Stimulated activated CD4-positive, alpha-beta T cell treated with anti-CD3 and anti-CD28 coated beads, Interleukin-1b, Interleukin-23, amount 100 ng/mL, for 1 hour (primary cell): ENCODE data around the gene MAGEA9B.
A peak's percentile ranks its signal among the peaks of the same experiment; 100 is the strongest.
"Not testable (repeated sequence)": the region's sequence is repeated elsewhere in the genome, so short reads cannot be mapped to it uniquely, and the experiment has no call there.

Experiments used
- DNase-seq, 2 donors: peaks; one replicate each; pipeline ENCODE4 v3.0.0-alpha.2; 2020; ENCODE audit warnings: low read depth in 2 of 2

Gene MAGEA9B

DNA sequence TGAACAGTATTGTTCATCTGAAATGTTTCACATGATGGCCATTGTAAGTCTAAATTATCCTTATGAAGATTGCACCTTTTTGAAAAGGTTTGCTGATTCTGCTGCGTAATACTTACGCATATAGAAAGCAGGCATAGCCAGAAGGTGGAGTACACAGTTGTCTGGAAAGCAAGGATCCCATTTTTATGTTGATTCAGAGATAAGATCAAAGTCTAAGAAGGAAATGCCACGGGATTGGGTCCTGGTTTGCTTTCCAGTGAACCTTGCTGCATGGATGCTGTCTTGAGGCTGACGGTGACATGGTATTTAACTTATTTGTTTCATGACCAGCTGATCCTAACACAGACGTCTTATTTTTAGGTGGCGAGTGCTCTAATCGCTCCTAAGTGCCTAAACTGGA, 15.5 kb downstream of the MAGEA9B start:
- DNase-seq = no peak

DNA sequence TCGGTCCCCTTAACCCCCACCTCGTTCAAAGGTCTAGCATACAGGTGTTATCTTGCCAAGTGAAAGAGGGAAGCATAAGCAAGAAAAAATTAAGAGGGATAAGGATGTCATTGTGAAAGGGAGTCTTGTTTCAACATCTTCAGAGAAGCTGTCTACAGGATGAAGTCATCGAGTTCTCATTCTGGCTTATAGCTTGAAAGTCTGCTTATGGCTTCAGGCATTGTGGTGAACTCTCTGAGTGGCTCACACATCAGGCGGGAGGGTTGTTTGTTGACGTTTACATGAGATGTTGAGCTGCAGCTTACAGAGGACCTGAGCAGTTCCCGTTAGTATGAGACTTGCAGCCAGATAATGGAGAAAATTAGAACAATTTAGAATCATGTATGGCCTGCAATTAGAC, 16.6 kb downstream of the MAGEA9B start:
- DNase-seq = no peak

DNA sequence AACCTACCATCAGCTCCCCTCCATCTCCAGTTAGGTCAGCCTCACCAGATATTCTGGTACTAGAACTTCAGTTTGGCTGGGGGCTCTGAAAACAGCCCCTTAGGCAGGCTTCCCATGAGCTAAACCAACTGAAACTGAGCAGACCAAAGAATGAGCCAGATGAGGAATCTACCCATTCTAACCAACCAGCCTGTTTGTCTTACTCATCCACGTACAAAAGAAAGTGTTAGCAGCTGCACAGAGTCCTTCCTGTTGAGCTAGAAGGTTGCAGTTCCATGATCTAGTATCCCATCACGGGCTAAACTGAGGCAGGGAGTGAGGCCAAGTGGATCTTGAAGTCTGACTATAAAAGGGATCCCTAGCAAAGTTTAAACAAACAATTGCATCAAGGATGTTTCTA, 17.5 kb downstream of the MAGEA9B start:
- DNase-seq = no peak

DNA sequence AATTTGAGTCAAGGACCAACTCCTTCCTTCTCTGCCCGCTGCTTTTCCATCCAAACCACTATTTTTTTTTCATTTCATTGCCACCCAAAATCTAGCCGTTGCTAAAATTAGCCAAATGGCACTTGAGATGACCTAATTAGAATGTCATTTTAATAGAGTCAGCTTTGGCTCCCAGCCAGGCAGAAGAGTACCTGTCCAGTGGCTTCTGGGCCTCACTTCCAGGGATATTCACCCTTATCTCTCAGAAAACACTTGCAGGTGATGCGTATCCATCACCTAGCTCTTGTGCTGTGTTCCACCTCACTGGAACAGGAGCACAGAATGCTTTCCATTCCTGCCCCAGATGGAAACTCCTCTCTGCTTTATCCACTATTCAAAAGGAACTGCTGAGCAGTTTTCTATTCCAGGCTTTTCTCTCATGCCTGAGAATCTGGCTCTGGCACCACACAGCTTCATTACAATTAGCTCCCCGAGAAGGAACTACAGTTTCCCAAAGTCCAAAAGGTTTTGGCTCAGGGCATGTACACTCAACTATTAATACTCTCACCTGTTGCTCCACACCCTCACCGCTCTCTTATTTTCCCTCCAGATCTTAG, 18.5 kb downstream of the MAGEA9B start:
- DNase-seq = no peak

DNA sequence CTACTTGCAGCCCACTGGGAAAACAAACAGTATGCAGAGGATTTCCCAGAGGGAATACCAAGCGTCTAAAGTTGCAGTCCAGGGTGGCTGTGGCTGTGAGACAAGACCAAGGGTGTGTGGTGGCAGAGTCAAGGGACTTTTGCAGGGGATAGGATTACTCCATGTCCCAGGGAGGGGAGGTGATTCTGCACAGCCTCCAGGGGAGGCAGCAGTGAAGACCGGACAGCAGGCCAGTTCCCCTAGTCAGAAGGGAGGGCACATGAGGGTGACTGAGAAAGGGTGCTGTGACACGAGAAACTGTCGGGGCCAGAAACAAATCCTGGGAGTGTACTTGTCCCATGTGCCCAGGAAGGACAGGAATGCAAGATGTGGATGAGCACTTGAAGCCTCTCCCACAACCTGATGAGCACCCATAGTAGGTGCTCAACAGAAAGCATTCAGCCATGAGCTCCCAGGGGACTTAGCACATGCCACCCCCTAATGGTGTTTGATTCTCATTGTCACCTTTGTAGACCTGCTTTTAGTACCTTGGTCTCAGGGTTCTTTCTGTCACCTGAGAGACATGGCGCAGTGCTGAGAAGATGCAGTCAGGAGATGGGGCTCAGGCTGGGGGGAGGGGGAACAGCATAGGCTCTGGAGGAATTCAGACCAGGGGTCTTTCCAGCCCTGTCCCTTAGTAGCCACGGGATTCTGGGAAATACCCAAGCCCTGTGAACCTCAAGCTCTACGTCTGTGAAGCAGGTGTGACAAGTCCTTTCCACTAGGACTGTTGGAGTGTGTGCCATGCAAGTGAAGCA, 19.4 kb downstream of the MAGEA9B start:
- DNase-seq = no peak

DNA sequence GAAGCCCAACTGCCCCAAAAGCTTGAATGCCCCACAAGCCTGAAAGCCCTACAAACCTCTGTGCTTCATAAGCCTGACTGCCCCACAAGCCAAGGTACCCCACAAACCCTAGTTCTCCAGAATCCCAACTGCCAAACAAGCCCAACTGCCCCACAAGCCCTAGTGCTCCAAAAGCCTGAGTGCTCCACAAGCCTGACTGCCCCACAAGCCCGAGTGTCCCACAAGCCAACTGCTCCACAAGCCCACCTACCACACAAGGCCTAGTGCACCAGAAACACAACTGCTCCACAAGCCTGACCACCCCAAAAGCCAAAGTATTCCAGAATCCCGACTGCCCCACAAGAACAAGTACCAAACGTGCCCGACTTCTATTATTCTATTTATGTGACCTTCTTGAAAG, 23.9 kb downstream of the MAGEA9B start:
- DNase-seq = no peak

DNA sequence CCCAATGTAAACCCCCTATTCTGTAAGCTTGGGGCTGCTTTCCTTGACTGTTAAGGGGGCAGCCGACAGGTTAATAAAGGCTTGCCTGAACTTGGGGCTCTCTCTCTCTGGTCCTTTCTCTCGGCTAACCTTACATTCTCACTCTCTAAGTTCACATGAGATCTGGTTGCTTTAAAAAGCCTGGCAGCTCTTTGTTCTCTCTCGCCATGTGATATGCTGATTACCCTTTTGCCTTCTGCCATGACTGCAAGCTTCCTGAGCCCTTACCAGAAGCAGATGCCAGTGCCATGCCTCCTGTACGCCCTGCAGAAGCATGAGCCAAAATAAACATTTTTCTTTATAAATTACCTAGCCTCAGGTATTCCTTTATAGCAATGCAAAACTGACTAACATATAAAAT, 32.0 kb downstream of the MAGEA9B start:
- DNase-seq = not testable (repeated sequence)

DNA sequence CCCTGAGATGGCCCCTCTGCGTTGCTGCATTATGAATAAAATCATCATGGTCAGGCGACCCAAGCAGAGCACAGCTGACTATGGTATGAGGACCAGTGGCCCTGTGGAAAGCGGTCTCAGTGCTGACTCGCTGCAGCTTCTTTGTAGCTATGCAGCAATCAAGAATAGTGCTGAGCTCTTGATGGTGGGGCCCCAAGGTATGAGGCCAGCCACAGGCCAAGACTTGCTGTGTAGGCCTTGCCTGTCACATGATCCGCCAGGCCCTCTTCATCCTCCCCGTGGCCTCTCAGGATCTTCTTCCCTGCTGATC, 35.4 kb downstream of the MAGEA9B start:
- not testable (repeated sequence) for DNase-seq

DNA sequence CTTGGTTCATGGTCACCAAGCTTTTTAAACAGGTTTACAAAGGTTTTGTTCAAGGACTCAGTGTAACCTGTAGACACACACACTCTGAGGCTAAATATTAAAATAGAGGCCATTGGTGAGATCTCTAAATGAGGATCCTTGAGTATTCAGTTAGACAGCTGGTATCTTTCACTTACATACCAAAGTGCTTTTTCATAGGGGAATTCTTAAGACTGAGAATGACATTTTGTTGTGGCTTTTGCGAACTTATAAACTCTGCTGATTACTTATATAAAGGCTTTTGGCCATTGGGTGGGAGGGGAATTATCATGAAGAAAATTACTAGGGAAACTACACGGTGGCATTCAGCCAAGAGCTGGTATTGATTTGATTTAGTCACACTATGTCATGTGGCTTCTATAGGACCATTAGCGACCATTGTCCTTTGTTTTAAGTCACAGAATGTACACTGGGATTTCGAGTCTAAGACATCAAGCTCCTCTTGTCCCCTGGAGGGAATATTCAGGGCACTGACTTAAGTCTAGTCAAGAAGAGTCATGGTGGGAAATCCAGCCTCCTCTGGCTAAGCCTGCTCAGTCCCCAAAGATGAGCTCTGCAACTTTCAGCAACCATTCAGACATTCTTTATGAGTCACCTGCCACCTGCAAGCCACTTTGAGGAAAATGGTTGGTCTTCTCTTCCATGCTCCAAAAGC, 35.9 kb downstream of the MAGEA9B start:
- DNase-seq = not testable (repeated sequence)

DNA sequence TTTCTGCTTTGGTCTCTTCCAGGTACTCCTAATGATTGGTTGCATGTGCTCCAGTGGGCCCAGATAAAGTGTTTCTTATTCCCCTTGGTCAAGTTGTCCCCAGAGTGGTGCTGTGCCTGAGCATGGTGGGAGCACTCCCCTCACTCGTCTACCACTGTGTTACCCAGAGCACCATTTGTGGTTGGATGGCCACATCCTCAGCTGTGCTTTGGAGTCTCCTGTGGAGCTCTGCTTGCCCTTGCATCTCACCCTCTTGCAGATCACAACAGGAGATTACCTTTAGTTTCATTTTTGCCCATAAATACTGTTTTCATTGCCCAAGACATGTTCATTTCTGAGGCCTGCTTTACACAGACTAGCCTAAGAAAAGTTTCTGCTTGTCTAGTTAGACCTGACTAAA, 36.8 kb downstream of the MAGEA9B start:
- not testable (repeated sequence) for DNase-seq

DNA sequence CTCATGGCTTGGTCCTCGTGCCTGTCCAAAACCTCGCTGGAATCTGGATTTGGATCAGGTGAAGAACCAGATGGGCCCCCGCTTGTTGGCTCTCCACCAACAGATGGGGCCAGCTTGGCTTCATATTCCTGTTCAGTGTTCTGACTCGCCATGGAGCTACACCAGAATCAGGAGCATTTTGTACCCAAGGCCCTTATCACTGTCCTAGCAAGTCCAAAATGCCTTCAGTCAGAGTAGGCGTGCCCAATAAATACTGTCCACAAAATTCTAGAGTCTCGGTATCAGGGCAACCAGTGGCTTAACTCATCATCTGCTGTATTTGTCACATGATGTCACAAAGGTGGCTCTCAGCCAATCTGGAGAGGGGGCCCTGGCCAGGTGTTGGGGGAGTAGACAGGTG, 37.6 kb downstream of the MAGEA9B start, which contains the start of gene HSFX3:
Gene HSFX3 (minus strand): TSS at position 224 of the 400 bp plus-strand sequence. CDS start 72 bp downstream, at position 152.
- DNase-seq = not testable (repeated sequence)

DNA sequence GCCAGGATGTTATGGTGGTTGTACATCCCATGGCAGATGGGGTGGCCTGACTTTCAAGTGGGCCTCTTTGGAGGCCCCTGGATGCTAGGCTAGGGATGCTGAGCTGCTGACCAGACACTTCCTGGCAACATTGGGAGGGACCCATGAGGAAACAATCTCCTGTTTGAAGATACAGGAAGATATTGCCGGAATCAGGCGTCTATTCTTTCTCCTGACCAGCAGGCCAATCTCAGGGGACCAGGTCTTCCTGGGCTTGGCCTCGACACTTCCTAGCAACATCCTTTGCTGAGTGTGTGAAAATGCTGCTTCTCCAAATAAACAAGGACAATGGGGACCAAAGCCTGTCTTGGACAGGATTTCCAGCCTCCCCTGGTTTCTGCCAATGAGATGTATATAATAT, 39.5 kb downstream of the MAGEA9B start:
- not testable (repeated sequence) for DNase-seq

DNA sequence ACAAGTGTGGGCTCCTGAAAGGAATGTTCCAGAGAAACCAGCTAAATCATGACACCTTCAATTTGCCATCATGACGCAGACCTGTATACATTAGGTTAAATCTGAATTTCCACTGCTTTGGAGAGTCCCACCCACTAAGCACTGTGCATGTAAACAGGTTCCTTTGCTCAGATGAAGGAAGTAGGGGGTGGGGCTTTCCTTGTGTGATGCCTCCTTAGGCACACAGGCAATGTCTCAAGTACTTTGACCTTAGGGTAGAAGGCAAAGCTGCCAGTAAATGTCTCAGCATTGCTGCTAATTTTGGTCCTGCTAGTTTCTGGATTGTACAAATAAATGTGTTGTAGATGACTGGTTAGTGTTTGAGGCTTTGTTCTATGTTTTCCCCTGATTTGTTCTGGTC, 40.3 kb downstream of the MAGEA9B start:
- not testable (repeated sequence) for DNase-seq

DNA sequence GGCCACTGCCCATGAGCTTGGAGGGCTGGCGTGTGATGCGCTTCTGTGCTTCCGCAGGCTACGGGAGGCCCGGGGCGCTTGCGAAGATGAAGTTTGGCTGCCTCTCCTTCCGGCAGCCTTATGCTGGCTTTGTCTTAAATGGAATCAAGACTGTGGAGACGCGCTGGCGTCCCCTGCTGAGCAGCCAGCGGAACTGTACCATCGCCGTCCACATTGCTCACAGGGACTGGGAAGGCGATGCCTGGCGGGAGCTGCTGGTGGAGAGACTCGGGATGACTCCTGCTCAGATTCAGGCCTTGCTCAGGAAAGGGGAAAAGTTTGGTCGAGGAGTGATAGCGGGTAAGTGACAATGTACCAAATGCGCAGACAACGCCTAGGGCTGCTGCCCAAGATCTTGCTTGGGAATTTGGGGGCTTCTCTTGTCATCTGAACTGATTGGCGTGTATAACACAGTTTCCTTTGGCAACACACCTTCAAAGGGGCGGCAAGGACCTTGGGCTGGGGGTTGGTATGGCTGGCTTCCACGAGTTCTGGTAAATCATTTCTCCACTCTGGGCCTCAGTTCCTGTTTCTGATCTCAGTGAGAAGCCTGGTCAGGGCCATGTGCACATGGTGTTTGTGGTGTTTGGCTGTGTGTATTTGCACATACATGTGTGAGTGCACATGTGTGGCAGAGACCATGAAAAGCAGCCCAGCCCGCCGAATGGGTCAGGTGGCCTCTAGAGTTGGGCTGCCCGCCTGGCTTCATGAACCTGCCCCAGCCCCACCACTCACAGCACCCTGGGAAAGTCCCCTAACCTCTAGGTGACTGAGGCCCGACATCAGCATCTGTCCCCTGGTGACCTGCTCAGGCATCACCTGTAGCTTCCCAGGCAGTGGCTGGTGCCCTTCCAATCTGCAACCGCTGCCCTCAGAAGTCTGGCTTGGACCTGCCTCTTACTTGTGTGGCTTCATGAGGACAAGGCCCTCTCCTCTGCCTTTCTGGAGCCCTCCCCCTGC, 41.4 kb downstream of the MAGEA9B start:
- not testable (repeated sequence) for DNase-seq

DNA sequence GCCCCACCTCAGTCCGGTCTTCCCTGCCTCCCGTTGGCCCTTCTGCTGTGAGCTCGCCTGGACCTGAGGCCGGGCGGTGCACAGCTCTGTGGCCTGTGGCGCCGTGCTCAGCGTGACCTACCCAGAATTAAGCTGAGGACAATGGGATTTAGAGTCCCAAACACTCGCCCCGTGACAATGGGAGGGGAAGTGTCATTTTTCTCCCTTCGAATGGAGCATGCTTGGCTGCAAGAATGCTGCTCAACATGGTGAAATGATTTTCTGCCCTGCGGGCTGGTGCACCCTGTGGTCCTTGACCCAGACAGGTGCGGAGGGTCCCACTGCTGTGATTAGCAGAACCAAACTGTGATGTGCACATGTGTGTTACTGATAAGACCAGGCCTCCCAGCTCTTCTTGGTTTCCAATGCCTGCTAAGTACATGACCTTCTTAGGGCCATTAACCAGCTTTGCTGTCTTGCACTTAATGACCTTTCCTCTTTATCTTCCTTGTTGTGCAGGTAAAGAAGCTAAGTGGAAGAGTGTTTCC, 45.7 kb downstream of the MAGEA9B start:
- DNase-seq = no peak

DNA sequence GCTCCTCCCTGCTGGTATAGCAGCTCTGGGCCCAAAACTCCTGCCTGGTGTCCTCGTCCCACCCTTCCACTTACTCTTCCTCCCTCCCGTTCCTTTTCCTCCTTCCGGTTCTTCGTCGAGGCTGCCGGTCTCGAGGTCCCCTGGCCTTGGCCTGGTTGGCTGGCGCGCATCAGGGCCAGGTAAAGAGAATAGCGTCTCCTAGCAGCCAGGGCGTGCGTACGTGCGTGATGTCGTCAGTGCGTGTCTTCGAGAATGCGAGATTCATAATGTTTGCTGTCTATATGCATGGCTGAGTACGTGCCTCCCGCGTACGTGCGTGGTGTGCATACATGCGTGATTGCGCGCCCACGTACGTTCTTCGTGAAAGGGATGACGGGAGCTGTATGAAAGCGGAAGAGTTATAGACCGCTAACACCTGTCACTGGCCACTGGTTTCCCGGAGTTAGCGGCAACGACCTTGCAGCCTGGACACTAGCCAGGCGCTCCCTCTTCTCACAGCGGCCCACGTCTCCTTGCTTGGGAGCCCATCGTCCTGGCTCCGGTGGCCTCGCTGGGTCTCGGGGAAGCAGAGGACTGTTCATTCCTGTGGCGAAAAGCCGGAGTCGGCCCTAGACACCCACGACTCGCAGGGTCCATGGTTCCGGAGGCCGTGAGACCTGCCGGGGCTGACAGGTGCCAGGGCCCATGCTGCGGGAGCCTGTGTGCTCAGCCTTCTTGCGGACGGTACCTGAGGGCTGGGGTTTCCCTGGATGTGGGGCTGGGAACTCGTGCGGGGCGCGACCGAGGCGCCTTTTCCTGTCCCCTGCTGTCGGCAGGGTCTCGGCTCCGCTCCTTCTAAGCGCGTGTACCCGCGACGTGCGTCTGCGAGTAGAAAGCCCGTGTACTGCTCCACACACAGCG, 46.4 kb downstream of the MAGEA9B start, which contains the start of gene EOLA1:
Gene EOLA1 (plus strand): TSS at position 392 of the 900 bp plus-strand sequence. CDS start 4,619 bp downstream, outside the sequence.
- DNase-seq = peak; percentile 57 to 72

DNA sequence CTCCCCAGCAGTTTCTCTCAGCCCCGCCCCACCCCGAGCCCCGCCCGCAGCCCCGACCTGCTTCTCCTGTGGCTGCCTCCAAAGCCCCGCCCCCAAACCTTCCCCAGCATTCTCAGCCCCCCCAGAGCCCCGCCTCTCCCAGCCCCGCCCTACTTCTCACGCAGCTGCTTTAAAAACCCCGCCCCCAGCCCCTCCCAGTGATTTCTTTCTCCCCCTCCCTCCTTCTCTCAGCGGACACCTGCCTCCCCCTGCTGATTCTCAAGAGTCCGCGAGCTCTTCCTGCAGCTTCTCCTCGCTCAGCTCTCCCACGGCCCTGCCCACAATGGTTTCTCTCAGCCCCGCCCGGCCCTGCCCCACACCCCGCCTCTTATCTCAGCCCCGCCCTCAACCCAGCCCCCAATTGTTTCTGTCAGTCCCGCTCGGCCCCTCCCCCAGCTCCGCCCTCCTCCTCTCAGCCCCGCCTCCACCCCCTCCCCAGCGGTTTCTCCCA, 47.1 kb downstream of the MAGEA9B start:
- peak; percentile 83 to 87 for DNase-seq

DNA sequence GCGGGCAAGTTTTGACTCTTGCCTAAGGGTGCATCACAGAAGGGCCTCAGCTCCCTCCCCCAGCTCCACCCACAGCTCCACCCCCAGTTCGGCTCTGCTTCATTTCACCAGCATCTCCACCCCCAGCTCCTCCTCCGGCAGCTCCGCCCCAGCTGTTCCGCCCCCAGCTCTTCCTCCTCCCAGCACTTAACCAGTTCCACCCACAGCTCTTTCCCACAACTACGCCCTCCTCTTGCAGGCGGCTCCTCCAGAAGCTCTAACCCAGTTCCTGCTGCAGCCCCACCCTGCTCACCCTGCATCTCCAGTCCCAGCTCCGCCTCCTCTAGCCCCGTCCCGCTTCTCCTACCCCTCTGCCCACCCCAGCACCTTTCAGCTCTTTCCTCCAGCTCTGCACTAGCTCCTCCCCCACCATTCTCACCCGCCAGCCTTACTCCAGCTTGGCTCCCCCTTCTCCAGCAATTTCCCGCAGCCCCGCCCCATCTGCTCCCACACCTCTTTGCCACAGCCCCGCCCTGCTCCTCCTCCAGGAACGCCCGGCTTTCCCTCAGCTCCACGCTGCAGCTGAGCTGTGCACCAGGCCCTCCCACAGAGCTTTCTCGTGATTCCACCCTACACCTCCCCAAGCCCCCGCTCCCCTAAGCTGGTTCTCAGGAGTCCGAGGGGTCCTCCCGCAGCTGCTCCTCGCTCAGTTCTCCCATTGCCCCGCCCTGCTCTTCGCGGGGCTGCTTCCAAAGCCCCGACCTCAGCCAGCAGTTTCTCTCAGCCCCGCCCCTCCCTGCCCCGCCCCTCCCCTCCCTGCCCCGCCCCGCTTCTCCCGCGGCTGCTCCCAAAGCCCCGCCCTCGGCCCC, 47.8 kb downstream of the MAGEA9B start:
- peak; percentile 54 to 60 for DNase-seq

DNA sequence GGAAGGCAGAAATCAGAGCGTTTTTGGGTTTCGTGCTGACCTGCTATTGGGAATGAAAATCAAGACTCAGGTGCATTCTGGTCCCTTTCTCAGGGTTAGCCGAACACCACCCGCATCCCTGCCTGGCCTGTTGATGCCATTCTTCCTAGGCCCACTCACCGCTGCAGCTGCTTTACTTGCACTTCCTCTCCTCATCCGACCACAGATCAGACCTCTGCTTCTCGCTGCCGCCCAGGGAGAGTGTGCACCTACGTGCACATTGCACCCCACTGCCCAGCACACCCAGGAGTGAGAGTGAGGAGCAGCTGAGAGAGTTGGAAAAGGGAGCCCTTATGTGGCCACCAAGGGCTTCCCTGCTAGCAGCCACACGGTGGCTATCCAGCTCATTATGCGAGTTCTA, 49.8 kb downstream of the MAGEA9B start:
- not testable (repeated sequence) for DNase-seq
